H1 (cell line): ENCODE results near the gene SLC2A5. TPM values are rescaled to one million over a fixed set of nuclear protein-coding genes. Genes with fewer than 3 reads are reported as not detected.

Experiments used
- CTCF ChIA-PET: fragments of 300-600 bp; sonication (Branson Sonifier 250); formaldehyde crosslinking; loops from one replicate; lab custom pipeline; 2021; ENCODE audit not compliant: partially characterized antibody; lab: Charles Lee
- POLR2A ChIA-PET: fragments of 300-600 bp; sonication (Branson Sonifier 250); formaldehyde crosslinking; loops from one replicate; lab custom pipeline; 2021; ENCODE audit warnings: inconsistent platforms; ENCODE audit not compliant: partially characterized antibody; lab: Charles Lee
- DNase-seq, 2 experiments: peaks; one replicate each; pipeline versions ENCODE4 v3.0.0 to v3.0.0-alpha.2; 2010 to 2022; ENCODE audit warnings: low spot score in 2 of 2, low read depth in 1 of 2, mixed read lengths in 1 of 2
- FAIRE-seq: peaks from 2 replicates; lab custom pipeline; 2011; peaks lifted over from hg19 to GRCh38; lab: Jason Lieb, UNC
- H2AFZ ChIP-seq: 2 replicates; pipeline ENCODE4 v1.8.1; 2012; ENCODE audit warnings: low read length, inconsistent platforms
- H2AK5ac ChIP-seq: 2 replicates; pipeline ENCODE4 v1.6.1; 2013; ENCODE audit warnings: low read depth, low read length
- H2BK120ac ChIP-seq: replicated peaks from 2 replicates; pipeline ENCODE3; 2013; ENCODE audit warnings: low read depth, low read length, inconsistent platforms
- H2BK12ac ChIP-seq: 2 replicates; pipeline ENCODE4 v1.6.1; 2013; ENCODE audit warnings: low read depth, low read length
- H2BK15ac ChIP-seq: 2 replicates; pipeline ENCODE4 v1.6.1; 2013; ENCODE audit warnings: low read length
- H2BK20ac ChIP-seq: 2 replicates; pipeline ENCODE4 v1.6.1; 2013; ENCODE audit warnings: low read length
- H2BK5ac ChIP-seq: 2 replicates; pipeline ENCODE4 v1.6.1; 2013; ENCODE audit warnings: low read depth, low read length
- H3K14ac ChIP-seq: 2 replicates; pipeline ENCODE4 v1.6.1; 2013; ENCODE audit warnings: inconsistent platforms; ENCODE audit not compliant: insufficient read length
- H3K18ac ChIP-seq: 2 replicates; pipeline ENCODE4 v1.6.1; 2013; ENCODE audit warnings: low read length; ENCODE audit errors: extremely low read depth
- H3K23ac ChIP-seq: 2 replicates; pipeline ENCODE4 v1.6.1; 2013; ENCODE audit warnings: inconsistent platforms; ENCODE audit not compliant: insufficient read length
- H3K23me2 ChIP-seq: 2 replicates; pipeline ENCODE4 v1.6.1; 2013; ENCODE audit warnings: low read depth, low read length
- H3K27ac ChIP-seq: 2 replicates; pipeline ENCODE4 v1.6.1; 2011; ENCODE audit warnings: low read depth, low read length, inconsistent platforms
- H3K27me3 ChIP-seq, 4 experiments: replicated peaks in 1 of 4; 1 replicate in 1 of 4; 2 replicates in 3 of 4; pipeline versions ENCODE4 v1.6.1 to v1.8.1; 2011 to 2013; ENCODE audit warnings: low read length in 3 of 4, mild to moderate bottlenecking in 3 of 4, inconsistent platforms in 2 of 4, mixed read lengths in 2 of 4, moderate library complexity in 1 of 4; ENCODE audit not compliant: control insufficient read depth in 3 of 4, insufficient read depth in 3 of 4; ENCODE audit errors: extremely low read depth in 1 of 4
- H3K36me3 ChIP-seq, 4 experiments: 2 replicates each; pipeline versions ENCODE4 v1.6.1 to v1.8.1; 2011 to 2013; ENCODE audit warnings: mild to moderate bottlenecking in 4 of 4, low read length in 3 of 4, moderate library complexity in 2 of 4, control low read depth in 1 of 4, inconsistent platforms in 1 of 4; ENCODE audit not compliant: insufficient read depth in 4 of 4, control insufficient read depth in 2 of 4
- H3K4ac ChIP-seq: replicated peaks from 2 replicates; pipeline ENCODE3; 2013; ENCODE audit warnings: low read length, low read depth, mixed read lengths, inconsistent platforms; ENCODE audit not compliant: insufficient read length
- H3K4me1 ChIP-seq, 4 experiments: replicated peaks in 1 of 4; 1 replicate in 1 of 4; 2 replicates in 3 of 4; pipeline versions ENCODE4 v1.6.1 to v1.8.1; 2011 to 2013; ENCODE audit warnings: low read length in 3 of 4, inconsistent platforms in 2 of 4, mixed read lengths in 1 of 4; ENCODE audit not compliant: insufficient read depth in 4 of 4, control insufficient read depth in 3 of 4
- H3K4me2 ChIP-seq, 2 experiments: 2 replicates each; pipeline versions ENCODE4 v1.6.1 to v1.8.1; 2011 to 2013; ENCODE audit warnings: low read depth in 2 of 2, low read length in 2 of 2, control low read depth in 1 of 2, inconsistent platforms in 1 of 2, mild to moderate bottlenecking in 1 of 2; ENCODE audit not compliant: insufficient read depth in 1 of 2
- H3K4me3 ChIP-seq, 4 experiments: fragments of 200-600, 300-600 bp in 1 of 4; sonication (generic), shearing (Covaris generic), sonication (Bioruptor Twin) in 1 of 4; 2 replicates each; pipeline versions ENCODE4 v1.5.1 to v1.8.1; 2011 to 2016; ENCODE audit warnings: low read length in 4 of 4, low read depth in 3 of 4, control low read depth in 2 of 4, inconsistent platforms in 2 of 4, mild to moderate bottlenecking in 2 of 4, mixed read lengths in 1 of 4, moderate library complexity in 1 of 4; ENCODE audit not compliant: insufficient read depth in 2 of 4; ENCODE audit errors: extremely low read depth in 1 of 4
- H3K56ac ChIP-seq: replicated peaks from 2 replicates; pipeline ENCODE3; 2013; ENCODE audit warnings: low read depth, mild to moderate bottlenecking, mixed read lengths, low read length, inconsistent platforms; ENCODE audit not compliant: insufficient read length
- H3K79me1 ChIP-seq: 2 replicates; pipeline ENCODE4 v1.6.1; 2013; ENCODE audit warnings: low read depth, low read length, control low read depth
- H3K79me2 ChIP-seq, 2 experiments: 2 replicates each; pipeline versions ENCODE4 v1.6.1 to v1.8.1; 2012 to 2013; ENCODE audit warnings: low read length in 2 of 2, mild to moderate bottlenecking in 2 of 2, inconsistent platforms in 1 of 2; ENCODE audit not compliant: insufficient read depth in 2 of 2, control insufficient read depth in 1 of 2
- H3K9ac ChIP-seq, 4 experiments: replicated peaks in 1 of 4; 1 replicate in 1 of 4; 2 replicates in 3 of 4; pipeline versions ENCODE4 v1.6.1 to v1.8.1; 2011 to 2013; ENCODE audit warnings: low read depth in 3 of 4, low read length in 3 of 4, control low read depth in 2 of 4, mild to moderate bottlenecking in 2 of 4, moderate library complexity in 2 of 4, inconsistent platforms in 1 of 4; ENCODE audit errors: extremely low read depth in 1 of 4
- H3K9me3 ChIP-seq, 2 experiments: 2 replicates each; pipeline versions ENCODE4 v1.6.1 to v1.8.1; 2012 to 2013; ENCODE audit warnings: mild to moderate bottlenecking in 2 of 2, moderate library complexity in 2 of 2, control low read depth in 1 of 2, inconsistent platforms in 1 of 2, low read depth in 1 of 2, low read length in 1 of 2, mixed read lengths in 1 of 2; ENCODE audit not compliant: insufficient read depth in 2 of 2
- H4K20me1 ChIP-seq, 2 experiments: replicated peaks in 1 of 2; 2 replicates each; pipeline versions ENCODE3 to v1.8.1; 2011 to 2013; ENCODE audit warnings: inconsistent platforms in 2 of 2, low read length in 2 of 2, mild to moderate bottlenecking in 1 of 2; ENCODE audit not compliant: insufficient read depth in 2 of 2, control insufficient read depth in 1 of 2
- H4K5ac ChIP-seq: 2 replicates; pipeline ENCODE4 v1.6.1; 2013; ENCODE audit warnings: low read length, low read depth, mixed read lengths, inconsistent platforms; ENCODE audit not compliant: insufficient read length
- H4K8ac ChIP-seq: 2 replicates; pipeline ENCODE4 v1.8.0; 2013; ENCODE audit warnings: mild to moderate bottlenecking, moderate library complexity, low read length, inconsistent platforms; ENCODE audit not compliant: insufficient read depth; ENCODE audit errors: extremely low read depth
- H4K91ac ChIP-seq: replicated peaks from 2 replicates; pipeline ENCODE3; 2013; ENCODE audit warnings: low read length, mixed read lengths, inconsistent platforms; ENCODE audit not compliant: insufficient read length
- BCL11A ChIP-seq, 2 experiments: IDR thresholded peaks; one replicate each; pipeline ENCODE4 v1.6.1; 2011; ENCODE audit warnings: low read depth in 2 of 2, low read length in 2 of 2, mild to moderate bottlenecking in 2 of 2
- CHD1 ChIP-seq: IDR thresholded peaks from 2 replicates; pipeline ENCODE4 v1.6.1; 2012; ENCODE audit warnings: low read depth, low read length, improper control_type of control experiment
- FOSL1 ChIP-seq: IDR thresholded peaks from 2 replicates; pipeline ENCODE4 v1.6.1; 2011; ENCODE audit warnings: mild to moderate bottlenecking, low read depth, low read length, moderate library complexity; ENCODE audit not compliant: insufficient read depth
- JUN ChIP-seq: IDR thresholded peaks from 2 replicates; pipeline ENCODE4 v1.6.1; 2011; ENCODE audit warnings: low read depth, mild to moderate bottlenecking, improper control_type of control experiment, low read length
- RBBP5 ChIP-seq: IDR thresholded peaks from 2 replicates; pipeline ENCODE4 v1.7.1; 2012; ENCODE audit warnings: low read depth, mild to moderate bottlenecking, inconsistent platforms, low read length, moderate library complexity, borderline replicate concordance
- RFX5 ChIP-seq: IDR thresholded peaks from 2 replicates; pipeline ENCODE4 v1.6.1; 2011; ENCODE audit warnings: low read depth, low read length, improper control_type of control experiment, borderline replicate concordance
- RXRA ChIP-seq: IDR thresholded peaks from 2 replicates; pipeline ENCODE4 v1.6.1; 2011; ENCODE audit warnings: low read depth, mild to moderate bottlenecking, low read length, moderate library complexity; ENCODE audit not compliant: insufficient read depth
- SIX5 ChIP-seq: IDR thresholded peaks from 2 replicates; pipeline ENCODE4 v1.6.1; 2011; ENCODE audit warnings: mild to moderate bottlenecking, low read depth, low read length
- whole genome bisulfite sequencing, 2 experiments: shearing (Covaris generic) in 1 of 2; methylation state at CpG; one replicate each; pipeline versions ENCODE4 v1.1.6 to v1.1.7; 2013 to 2015; ENCODE audit warnings: low lambda C conversion rate in 2 of 2, mixed read lengths in 2 of 2, inconsistent platforms in 1 of 2, low coverage in 1 of 2, missing lambda C conversion rate in 1 of 2; ENCODE audit not compliant: insufficient replicate concordance in 2 of 2, insufficient coverage in 1 of 2, insufficient read length in 1 of 2; ENCODE audit errors: extremely low coverage in 1 of 2, missing lambda C conversion rate in 1 of 2; 5-methylcytosine and 5-hydroxymethylcytosine counted together
- long read RNA-seq, 2 experiments: library from RNA in 1 of 2; library from capped mRNA in 1 of 2; stranded (forward); transcript quantifications; one replicate each; pipeline ENCODE4 v2.0.0, GENCODE V29; 2021; ENCODE audit warnings: inconsistent platforms in 1 of 2
- polyA minus RNA-seq, 3 experiments: library from RNA; depleted of rRNA, polyadenylated mRNA; stranded (reverse); fragments of >200 nt; gene quantifications; 1 replicate in 2 of 3; 2 replicates in 1 of 3; pipeline ENCODE4 v1.2.3, GENCODE V29; 2011
- polyA plus RNA-seq, 7 experiments: library from polyadenylated mRNA; depleted of rRNA in 3 of 7; stranded (reverse) in 5 of 7; unstranded in 2 of 7; fragments of >200 nt in 5 of 7; fragments of 200-250 nt in 2 of 7; gene quantifications; 1 replicate in 5 of 7; 2 replicates in 1 of 7; 4 replicates in 1 of 7; pipeline versions ENCODE4 v1.2.1 to v1.2.3, GENCODE V29; 2011 to 2013; ENCODE audit warnings: missing spikeins in 2 of 7, mixed read lengths in 2 of 7
- total RNA-seq: library from RNA; stranded (reverse); fragmentation: NEBNext Ultra II Directional; extraction: Animal tissue kit (Norgen Biotek cat#: 25700); gene quantifications from 2 replicates; pipeline ENCODE4 v1.2.1, GENCODE V29; 2021

Gene SLC2A5, protein sequence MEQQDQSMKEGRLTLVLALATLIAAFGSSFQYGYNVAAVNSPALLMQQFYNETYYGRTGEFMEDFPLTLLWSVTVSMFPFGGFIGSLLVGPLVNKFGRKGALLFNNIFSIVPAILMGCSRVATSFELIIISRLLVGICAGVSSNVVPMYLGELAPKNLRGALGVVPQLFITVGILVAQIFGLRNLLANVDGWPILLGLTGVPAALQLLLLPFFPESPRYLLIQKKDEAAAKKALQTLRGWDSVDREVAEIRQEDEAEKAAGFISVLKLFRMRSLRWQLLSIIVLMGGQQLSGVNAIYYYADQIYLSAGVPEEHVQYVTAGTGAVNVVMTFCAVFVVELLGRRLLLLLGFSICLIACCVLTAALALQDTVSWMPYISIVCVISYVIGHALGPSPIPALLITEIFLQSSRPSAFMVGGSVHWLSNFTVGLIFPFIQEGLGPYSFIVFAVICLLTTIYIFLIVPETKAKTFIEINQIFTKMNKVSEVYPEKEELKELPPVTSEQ
- total RNA-seq (not detected in 2 replicates), polyA plus RNA-seq (2011; rRNA removed) (0.12 and 0.14 TPM in 2 replicates), polyA minus RNA-seq (2011; rRNA and poly(A)+ RNA removed) (0.03 and 0.07 TPM in 2 replicates)
- 0.12 TPM for polyA plus RNA-seq (2011; cell fraction: cytosol; rRNA removed)
- polyA plus RNA-seq (2011; cell fraction: nucleus; rRNA removed), result 0.27 TPM
- 0.06 to 0.08 TPM (median 0.08 TPM) in 3 of 4 replicates, not detected in the other for polyA plus RNA-seq (2012, experiment 1 of 2)
- polyA plus RNA-seq (2012, experiment 2 of 2), result not detected
- 0.06 TPM for polyA plus RNA-seq (2013, experiment 1 of 2)
- 0.04 TPM for polyA plus RNA-seq (2013, experiment 2 of 2)
- polyA minus RNA-seq (2011; cell fraction: cytosol; rRNA and poly(A)+ RNA removed), result not detected
- polyA minus RNA-seq (2011; cell fraction: nucleus; rRNA and poly(A)+ RNA removed), result 0.10 TPM
- long read RNA-seq, experiment 1, result 0 reads
- long read RNA-seq, experiment 2, result 0 reads

DNA sequence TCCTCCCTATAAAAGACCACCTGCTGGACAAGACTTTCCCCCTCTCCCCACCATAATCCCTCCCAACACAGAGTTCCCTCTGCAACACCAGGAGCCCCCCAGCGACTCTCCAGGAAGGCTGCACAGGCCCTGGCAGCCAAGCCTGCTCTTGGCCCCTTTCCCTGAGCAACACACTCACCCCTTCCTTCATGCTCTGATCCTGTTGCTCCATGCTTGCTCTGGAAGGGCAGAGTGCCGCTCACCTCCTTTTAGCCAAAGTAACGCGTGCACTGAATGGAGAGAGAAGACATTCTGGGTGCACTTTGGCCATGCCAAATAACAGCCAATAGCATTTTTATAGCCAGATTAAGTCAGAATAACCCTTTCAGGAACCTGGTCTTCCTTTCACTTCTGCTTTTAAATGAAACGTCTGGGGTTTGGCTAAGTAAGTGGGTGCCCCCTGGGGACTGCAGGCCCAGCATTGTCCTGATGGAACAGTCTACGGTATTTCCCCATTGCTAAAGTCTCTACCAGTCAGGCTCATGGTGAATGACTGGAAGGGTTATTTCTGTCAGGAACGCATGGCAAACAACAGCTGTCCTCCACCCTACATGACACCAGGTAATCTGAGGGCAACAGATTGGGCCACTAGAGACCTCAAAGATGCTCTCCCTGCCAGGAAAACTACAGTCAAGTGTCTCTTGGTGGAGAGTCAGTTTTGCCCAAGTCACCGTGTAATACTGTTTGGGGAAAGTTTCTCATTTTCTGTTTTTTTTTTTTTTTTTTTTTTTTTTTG lies at the start of gene SLC2A5:
SLC2A5 (minus strand) TSS at position 310 of the 775 bp plus-strand sequence; CDS start at position 211, 99 bp downstream.
- no peak within 1 kb of the TSS; the same call in 1 of the 2 replicates for H2BK12ac ChIP-seq
- peak within 1 kb of the TSS; percentile 10 for H3K18ac ChIP-seq
- ChIA-PET CTCF (interaction anchor here (0.6 to 0.7 kb wide), 2 partner anchors 13 to 64 kb away, joined by 3 to 4 read pairs; no protein-coding TSS in a partner anchor), POLR2A (no interaction called here)
- no peaks in the 10 kb centered on the region for H3K36me3 ChIP-seq
- no peak within 1 kb of the TSS for H2BK5ac ChIP-seq
- no peak within 1 kb of the TSS for H3K4me2 ChIP-seq
- no peak for FAIRE-seq
- H3K56ac ChIP-seq, result no peak within 1 kb of the TSS
- H3K9ac ChIP-seq, result no peak within 1 kb of the TSS
- no peak within 1 kb of the TSS for H4K8ac ChIP-seq
- H2AFZ ChIP-seq, result 0 out of 2 replicates have a peak within 1 kb of the TSS, but pooled peaks have one; percentile 55
- no peaks in the 10 kb centered on the region for H3K9me3 ChIP-seq
- DNase-seq, result no peak
- no peak within 1 kb of the TSS for H3K4ac ChIP-seq
- H3K23ac ChIP-seq, result no peak within 1 kb of the TSS
- H2AK5ac ChIP-seq, result no peak within 1 kb of the TSS
- H4K5ac ChIP-seq, result no peak within 1 kb of the TSS
- H3K27ac ChIP-seq, result no peak within 1 kb of the TSS
- H2BK20ac ChIP-seq, result no peak within 1 kb of the TSS
- no peaks in the 10 kb centered on the region for H3K27me3 ChIP-seq
- no peaks in the 10 kb centered on the region for H4K20me1 ChIP-seq
- WGBS, 2 experiments, result 72% methylated on average over 8 of the region's 8 CpGs; no CpG with 5 or more reads in 1 of the 2 experiments
- H2BK120ac ChIP-seq, result no peak within 1 kb of the TSS
- peaks cover 0 to 4% (median 2%) of the 10 kb centered on the region in 4 experiments; a peak in 5 of 7 replicates for H3K4me1 ChIP-seq
- H3K14ac ChIP-seq, result no peak within 1 kb of the TSS
- H3K4me3 ChIP-seq, result no peak within 1 kb of the TSS
- no peaks in the 10 kb centered on the region for H3K79me1 ChIP-seq
- H3K23me2 ChIP-seq, result no peaks in the 10 kb centered on the region
- H4K91ac ChIP-seq, result no peak within 1 kb of the TSS
- H2BK15ac ChIP-seq, result no peak within 1 kb of the TSS
- no peaks in the 10 kb centered on the region for H3K79me2 ChIP-seq
- TF ChIP-seq SIX5 (no peak), BCL11A (IDR thresholded peaks at IDR 0.05; ENCODE audit: low read depth in 2 of 2, low read length in 2 of 2) (no peak), FOSL1 (no peak), RXRA (no peak), JUN (no peak), CHD1 (no peak), RFX5 (no peak), RBBP5 (no peak)
